GM12892 (cell line): ENCODE measurements around the gene COL5A1.

Source experiments
- DNase-seq: peaks from one replicate; pipeline ENCODE4 v3.0.0; 2011; ENCODE audit not compliant: insufficient read length
- FAIRE-seq: peaks from 2 replicates; lab custom pipeline; 2011; peaks lifted over from hg19 to GRCh38; lab: Jason Lieb, UNC
- POLR2A ChIP-seq: IDR thresholded peaks from 2 replicates; pipeline ENCODE4 v1.6.1; 2011; ENCODE audit warnings: low read depth, low read length, control low read depth
- POLR2AphosphoS5 ChIP-seq: IDR thresholded peaks from 2 replicates; pipeline ENCODE4 v1.6.1; 2011; ENCODE audit warnings: low read depth, low read length, control low read depth
- TAF1 ChIP-seq: IDR thresholded peaks from 2 replicates; pipeline ENCODE4 v1.6.1; 2011; ENCODE audit warnings: low read depth, mild to moderate bottlenecking, control low read depth, low read length, borderline replicate concordance

Gene COL5A1

GRCh38 chr9:134630393-134630790, 11.2 kb upstream of the COL5A1 start:
- DNase-seq (no peak), FAIRE-seq (no peak)
- TF ChIP-seq POLR2AphosphoS5: no peak
- TF ChIP-seq POLR2A: no peak

GRCh38 chr9:134630861-134631260, 10.7 kb upstream of the COL5A1 start:
- DNase-seq (no peak), FAIRE-seq (no peak)
- TF ChIP-seq TAF1: no peak
- TF ChIP-seq POLR2AphosphoS5: no peak
- no peak for TF ChIP-seq POLR2A

DNA sequence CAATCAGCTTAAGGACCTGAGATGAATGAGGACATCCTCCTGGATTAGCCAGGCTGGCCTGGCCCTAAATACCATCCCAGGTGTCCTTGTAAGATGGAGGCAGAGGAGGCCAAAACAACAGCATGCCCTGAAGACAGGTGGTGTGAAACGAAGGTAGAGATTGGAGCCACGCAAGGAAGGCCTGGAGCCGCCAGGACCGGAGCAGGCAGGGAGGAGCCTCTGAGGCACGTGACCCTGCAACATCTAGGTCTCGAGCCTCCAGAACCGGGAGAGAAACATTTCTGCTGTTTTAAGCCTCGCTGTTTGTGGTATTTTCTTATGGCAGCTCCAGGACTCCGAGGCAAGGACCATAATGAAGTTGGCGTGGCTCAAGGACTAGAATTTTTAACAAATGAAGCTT, 9.7 kb upstream of the COL5A1 start:
- no peak for TF ChIP-seq POLR2AphosphoS5
- TF ChIP-seq POLR2A: no peak
- TF ChIP-seq TAF1: no peak
- no peak for DNase-seq
- FAIRE-seq: no peak

DNA sequence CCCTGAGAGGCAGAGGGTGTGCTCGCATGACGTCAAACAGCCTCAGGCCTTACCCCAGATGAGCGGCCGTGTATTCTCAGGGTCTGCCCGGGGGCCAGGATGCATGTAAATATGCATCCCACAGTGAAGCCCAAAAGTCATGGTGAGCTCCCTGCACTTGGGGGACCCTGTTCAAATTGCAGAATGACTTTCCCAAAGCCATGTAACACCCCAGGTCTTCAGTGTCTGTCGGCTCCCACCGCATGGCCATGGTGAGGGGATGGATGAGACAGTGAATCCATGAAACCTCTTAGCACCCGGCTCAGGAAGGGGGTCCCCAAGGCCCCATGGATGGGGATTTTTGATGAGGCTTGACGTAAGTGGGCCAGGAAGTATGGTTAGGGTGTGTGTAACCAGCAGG, 9.3 kb upstream of the COL5A1 start:
- FAIRE-seq: no peak
- TF ChIP-seq POLR2A: no peak
- no peak for TF ChIP-seq POLR2AphosphoS5
- no peak for TF ChIP-seq TAF1
- no peak for DNase-seq

- FAIRE-seq: no peak
- TF ChIP-seq POLR2AphosphoS5 (no peak), POLR2A (no peak), TAF1 (no peak)
- no peak for DNase-seq
Observed at GRCh38 chr9:134633362-134634142, 8.1 kb upstream of the COL5A1 start.

DNA sequence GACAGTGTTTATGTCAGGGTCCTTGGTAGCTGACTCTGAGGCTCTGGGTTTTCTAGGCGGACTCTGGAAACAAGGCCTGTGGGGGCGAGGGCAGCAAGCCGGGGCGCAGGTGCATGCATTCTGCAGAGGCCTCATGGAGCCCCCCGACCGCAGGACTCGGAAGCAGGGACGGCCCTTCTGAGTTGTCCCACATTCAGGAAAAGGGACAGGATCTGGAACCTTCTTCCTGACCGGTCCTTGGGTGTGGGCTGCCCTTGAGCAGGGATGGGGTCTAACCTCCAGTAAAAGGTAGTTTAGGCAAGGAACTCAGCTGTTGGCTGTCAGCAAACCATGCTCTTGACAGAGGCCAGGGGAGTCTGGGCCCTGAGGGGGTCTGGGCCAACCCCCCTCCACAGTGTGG, 7.4 kb upstream of the COL5A1 start:
- TF ChIP-seq POLR2A (no peak), POLR2AphosphoS5 (no peak), TAF1 (no peak)
- no peak for FAIRE-seq

GRCh38 chr9:134634667-134635230, 6.9 kb upstream of the COL5A1 start:
- FAIRE-seq (no peak), DNase-seq (no peak)
- no peak for TF ChIP-seq POLR2A
- TF ChIP-seq POLR2AphosphoS5: no peak
- no peak for TF ChIP-seq TAF1

More for the DNA sequence above, 7.4 kb upstream of the COL5A1 start:
- no peak for DNase-seq

- FAIRE-seq: no peak
- DNase-seq: no peak
- TF ChIP-seq POLR2AphosphoS5: no peak
- no peak for TF ChIP-seq POLR2A
- no peak for TF ChIP-seq TAF1
Observed at GRCh38 chr9:134635351-134636148, 6.1 kb upstream of the COL5A1 start.

DNA sequence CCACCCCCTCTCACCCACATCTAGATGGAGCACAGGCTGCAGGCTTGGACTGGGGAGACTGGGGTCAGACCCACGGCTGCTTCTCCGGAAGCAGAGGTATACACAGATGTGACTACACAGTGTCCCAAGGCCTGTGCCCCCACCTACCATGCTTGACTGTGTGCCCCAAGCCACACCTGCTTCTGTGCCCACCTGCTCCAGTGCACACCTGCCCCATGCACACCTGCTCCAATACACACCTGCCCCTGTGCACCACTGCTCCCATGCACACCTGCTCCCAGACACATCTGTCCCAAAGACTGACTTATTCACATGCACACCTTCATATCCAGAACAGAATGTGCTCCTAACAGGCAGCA, 5.5 kb upstream of the COL5A1 start:
- FAIRE-seq (no peak), DNase-seq (no peak)
- TF ChIP-seq POLR2A: no peak
- TF ChIP-seq POLR2AphosphoS5: no peak

- DNase-seq: no peak
Observed at GRCh38 chr9:134637241-134637640, 4.4 kb upstream of the COL5A1 start.

DNA sequence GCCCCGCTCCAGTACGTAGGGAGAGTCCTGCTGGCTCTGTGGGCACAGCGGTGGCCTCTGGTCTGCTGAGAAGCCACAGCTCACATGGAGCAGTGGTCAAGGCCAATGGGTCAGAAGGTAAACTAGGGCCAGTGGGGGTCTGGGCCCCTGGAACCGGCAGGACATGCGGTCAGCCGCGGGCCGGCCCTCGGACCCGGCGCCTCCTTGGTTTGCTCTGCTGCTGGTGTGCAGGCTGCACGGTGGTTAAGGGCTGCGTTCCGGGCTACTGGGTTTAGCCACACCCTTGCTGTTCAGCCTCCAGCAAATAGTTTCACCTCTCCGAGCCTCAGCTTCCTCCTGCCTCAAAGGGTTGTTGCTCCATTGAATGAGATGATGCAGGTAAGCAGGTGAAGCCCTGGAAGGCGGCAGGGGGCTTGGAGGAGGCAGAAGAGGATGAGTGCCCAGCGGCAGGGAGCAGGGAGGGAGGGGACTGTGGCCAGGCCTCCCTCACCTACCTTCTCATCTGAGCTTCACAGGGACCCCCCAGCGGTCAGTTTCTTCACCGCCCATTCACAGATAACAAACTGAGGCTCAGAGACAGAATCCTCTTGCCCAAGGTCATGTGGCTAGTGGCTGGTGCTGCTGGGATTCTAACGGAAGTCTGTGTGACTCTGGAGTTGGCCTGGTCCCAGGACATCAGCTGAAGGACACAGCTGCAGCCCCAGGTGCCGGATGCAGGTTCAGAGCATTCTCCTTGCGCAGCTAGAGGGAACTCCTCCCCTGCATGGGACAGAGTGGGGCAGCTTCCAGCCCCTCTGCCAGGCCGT, 3.7 kb upstream of the COL5A1 start:
- TF ChIP-seq TAF1 (no peak), POLR2AphosphoS5 (no peak), POLR2A (no peak)
- FAIRE-seq (no peak), DNase-seq (no peak)

More at GRCh38 chr9:134637241-134637640, 4.4 kb upstream of the COL5A1 start:
- no peak for FAIRE-seq
- TF ChIP-seq POLR2A: no peak
- no peak for TF ChIP-seq TAF1
- no peak for TF ChIP-seq POLR2AphosphoS5
